GM12872 (cell line): ENCODE data around the gene LFNG.

ENCODE experiments used
- TF ChIP-seq, protein P1 (sequence below): IDR thresholded peaks from 3 replicates; pipeline ENCODE4 v1.5.1; 2011; ENCODE audit warnings: low read depth, mild to moderate bottlenecking, low read length, moderate library complexity; ENCODE audit not compliant: insufficient read depth

The LFNG gene

DNA sequence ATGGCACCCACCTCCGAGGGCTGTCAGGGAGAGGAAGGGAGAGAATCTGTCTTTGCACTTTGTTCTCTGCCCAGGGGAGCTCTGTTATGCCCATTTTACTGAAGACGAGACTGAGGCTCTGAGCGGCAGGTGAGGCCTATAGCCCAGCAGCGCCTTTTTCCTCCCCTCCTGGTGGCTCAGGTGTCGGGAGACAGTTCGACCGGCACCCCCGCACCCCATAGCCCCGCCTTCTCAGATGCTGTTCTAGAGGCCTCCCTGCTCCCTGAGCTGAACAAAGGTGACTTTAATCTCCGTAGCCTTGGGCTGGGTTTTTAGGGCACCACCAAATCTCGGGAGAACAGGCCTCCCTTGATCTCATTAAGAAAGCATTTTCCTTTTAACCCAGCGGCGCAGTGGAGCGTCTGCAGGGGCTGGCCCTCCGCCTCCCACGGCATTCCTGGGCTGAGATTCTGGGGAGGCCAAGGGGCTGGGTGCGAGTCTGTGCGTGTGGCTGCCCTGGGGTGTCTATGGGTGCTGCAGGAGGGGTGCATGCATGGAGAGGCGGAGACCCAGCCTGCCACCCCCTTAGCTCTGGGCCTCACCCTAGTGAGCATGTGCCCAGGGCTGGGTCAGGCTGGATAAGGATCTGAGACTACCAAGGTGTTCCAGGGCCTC, 3.3 kb downstream of the LFNG start:
- TF ChIP-seq, protein P1, sequence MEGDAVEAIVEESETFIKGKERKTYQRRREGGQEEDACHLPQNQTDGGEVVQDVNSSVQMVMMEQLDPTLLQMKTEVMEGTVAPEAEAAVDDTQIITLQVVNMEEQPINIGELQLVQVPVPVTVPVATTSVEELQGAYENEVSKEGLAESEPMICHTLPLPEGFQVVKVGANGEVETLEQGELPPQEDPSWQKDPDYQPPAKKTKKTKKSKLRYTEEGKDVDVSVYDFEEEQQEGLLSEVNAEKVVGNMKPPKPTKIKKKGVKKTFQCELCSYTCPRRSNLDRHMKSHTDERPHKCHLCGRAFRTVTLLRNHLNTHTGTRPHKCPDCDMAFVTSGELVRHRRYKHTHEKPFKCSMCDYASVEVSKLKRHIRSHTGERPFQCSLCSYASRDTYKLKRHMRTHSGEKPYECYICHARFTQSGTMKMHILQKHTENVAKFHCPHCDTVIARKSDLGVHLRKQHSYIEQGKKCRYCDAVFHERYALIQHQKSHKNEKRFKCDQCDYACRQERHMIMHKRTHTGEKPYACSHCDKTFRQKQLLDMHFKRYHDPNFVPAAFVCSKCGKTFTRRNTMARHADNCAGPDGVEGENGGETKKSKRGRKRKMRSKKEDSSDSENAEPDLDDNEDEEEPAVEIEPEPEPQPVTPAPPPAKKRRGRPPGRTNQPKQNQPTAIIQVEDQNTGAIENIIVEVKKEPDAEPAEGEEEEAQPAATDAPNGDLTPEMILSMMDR, result no peak

GRCh38 chr7:2523461-2523936, 3.9 kb downstream of the LFNG start:
- TF ChIP-seq, protein P1, result no peak

DNA sequence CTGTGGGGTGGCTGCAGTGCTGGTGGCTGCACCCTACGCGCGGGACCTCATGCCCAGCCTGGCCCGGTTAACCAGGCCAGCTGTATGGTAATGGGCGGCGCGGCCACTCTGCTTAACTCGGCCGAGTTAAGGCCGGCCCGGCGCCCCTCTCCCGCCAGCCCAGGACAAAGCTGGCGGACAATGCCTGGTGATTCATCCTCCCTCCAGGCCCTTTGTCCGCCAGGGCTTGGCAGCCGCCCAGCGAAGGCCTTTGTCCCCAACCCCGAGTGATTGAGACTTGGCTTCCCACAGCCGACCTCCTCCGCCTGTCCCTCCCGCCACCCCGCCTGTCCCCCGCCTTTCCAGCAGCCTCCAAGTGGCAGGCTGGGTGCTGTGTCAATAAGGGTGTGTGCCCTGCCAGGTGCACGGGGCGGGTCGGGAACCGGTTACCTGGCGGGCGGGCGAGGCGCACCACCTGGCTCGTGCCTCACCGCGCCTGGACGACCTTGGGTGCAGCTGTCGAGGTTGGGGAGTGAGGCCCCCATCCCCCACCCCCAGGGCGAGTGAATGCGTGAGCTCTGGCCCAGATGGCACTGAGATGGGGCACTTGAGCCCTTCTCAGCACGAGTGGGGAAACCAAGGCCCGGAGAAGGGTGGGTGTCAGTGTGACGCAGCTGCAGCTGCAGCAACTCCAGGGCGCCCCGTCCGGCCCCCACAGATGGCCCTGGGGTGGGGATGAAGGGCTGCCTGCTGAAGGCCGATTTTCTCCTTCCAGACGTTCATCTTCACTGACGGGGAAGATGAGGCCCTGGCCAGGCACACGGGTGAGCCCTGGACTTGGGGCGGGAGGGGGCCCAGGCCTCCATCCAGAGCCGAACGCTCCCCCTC, 4.6 kb downstream of the LFNG start:
- TF ChIP-seq, protein P1, result no peak

DNA sequence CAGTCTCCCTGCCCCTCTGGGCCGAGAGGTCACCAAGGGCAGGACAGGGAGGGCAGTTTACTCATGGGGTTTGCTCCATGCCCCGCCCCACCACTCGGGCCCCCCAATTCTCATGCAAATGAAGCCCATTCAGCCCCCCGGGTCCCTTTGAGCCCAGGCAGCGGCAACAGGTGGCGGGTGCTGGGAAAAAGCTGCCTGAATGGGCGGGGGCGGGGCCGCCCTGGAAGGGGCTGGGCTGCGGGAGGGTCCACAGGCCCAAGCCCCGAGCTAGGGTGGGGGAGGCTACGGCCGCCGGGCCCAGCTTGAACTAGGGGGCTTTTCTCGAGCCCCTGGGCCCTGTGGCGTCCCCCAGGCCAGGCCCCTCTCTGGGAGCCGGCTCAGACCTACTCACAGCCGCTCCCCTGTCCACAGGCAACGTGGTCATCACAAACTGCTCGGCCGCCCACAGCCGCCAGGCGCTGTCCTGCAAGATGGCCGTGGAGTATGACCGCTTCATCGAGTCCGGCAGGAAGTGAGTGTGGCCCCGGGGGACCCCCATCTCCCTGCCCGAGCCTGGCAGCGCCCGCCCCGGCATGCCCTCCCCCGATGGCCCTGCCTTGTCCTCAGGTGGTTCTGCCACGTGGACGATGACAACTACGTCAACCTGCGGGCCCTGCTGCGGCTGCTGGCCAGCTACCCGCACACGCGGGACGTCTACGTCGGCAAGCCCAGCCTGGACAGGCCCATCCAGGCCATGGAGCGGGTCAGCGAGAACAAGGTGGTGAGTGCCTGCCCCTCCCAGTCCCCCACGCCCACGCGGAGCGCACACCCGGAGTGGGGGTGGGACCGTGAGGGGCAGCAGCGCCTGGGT, 5.5 kb downstream of the LFNG start:
- TF ChIP-seq, protein P1, result no peak

- TF ChIP-seq, protein P1, result no peak
Observed at GRCh38 chr7:2525658-2526630, 6.4 kb downstream of the LFNG start.

- TF ChIP-seq, protein P1, result no peak
Observed at GRCh38 chr7:2526659-2527504, 7.3 kb downstream of the LFNG start.
